ENCODE results near the gene EXOC2.

EXOC2 gene

DNA sequence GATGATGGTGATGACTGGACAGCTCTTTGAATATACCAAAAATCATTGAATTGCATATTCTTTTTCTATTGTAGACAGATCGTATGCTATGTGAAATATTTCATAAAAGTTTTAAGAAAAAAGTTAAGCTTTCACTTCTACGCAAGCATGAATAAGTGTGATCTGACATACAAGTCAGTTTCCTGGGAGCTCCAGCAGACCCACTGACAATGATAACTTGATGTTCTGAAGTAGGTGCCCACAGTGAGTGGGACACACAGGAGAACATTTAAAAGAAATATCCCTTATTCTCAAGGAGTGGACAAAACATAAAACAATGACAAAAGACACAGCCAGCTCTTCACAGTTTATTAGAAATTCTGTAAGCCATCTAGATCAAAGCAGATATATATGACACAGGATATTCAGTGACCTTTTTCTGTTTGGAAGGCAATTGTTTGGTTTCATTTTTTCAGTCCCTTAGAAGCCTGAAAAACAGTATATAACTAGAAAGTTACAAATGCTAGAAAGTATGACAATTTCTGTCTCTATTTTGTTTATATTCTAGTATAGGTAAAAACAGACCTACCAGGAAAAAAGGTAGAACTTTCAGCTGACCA, 200.0 kb downstream of the EXOC2 start:
- no peak for DNase-seq

DNA sequence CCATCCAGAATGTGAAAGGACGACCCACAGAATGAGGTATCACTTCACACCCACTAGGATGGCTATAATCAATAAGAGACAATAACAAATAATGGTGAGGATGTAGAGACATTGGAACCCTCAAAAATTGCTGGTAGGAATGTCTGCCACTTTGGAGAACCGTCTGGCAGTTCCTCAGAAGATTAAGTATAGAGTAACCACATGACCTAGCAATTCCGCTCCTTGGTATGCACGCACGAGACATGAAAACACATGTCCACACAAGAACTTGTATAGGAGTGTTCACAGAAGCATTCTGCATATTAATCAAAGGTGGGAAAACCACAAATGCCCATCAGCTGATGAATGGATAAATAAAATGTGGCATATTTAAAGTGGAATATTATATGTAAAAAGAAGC, 200.8 kb downstream of the EXOC2 start:
- DNase-seq, result no peak

DNA sequence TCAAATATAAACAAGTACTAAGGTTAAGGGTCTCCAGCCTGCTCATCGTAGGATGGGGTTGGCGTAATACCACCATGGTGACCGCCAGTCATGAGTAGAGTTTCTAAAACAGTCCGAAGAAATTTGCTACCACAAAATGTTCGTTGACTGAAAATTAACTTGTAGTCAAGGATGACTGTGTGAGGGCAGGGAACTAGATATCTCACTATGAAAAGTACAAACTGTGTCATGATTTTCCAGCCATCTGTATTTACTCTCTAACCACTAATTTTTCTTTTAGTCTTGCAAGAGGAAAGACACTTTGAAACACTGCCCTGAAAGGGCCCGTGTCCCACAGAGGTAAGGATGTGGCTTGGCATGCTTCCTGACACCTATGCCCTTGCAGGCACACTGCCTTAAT, 201.7 kb downstream of the EXOC2 start:
- no peak for DNase-seq

DNA sequence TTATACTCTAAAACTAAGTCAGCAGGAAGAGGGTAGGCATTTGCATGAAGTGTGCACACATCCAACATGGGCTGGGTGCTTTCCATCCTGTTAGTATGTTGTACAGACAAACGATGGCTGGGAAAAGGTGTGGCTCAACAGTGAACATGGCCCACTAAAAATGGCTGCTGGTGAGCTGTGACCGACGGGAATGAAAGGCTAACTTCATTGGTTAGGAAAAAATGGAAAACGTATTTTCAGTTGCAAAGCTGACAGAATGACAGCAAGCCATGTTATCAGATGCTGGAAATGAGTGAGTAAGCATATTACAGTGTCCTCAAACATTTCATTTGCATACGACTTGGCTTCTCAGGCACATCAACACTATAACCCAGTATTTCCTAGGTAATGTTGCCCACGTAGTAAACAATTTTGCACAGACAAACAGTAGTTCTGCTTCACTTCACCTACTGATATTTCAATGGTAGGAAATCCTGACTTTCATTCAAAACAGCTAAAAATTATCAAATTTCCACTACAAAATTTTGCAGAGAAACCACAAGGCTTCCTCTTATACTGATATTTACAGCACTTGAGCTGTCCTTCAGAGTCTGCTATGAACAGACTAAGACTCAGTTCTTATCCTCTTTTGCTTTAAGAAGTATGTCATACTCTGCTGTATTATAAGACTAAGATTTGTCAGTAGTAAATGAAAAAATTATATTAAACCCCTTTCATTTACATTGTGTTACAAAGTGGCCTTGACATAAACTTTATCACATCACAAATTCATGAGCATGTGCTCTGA, 202.5 kb downstream of the EXOC2 start:
- no peak for DNase-seq

DNA sequence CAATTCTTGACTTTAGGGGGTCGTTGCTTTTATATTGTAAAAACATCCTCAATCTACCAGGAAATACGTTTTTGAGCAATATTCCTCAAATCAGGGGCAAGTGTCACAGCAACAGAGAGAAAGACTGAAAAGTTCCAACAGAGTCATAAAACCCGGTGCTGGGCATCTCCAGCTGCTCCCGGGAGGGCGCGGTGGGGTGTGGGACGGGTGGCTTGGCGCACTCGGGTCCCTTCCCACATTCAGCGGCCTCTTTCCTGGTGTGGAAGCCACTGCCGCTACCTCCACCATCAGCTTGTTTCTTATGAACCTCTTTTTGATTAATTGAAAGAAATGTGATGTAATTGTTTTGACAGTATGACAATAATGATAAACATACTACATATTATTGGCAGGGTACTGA, 203.2 kb downstream of the EXOC2 start:
- DNase-seq, result no peak

DNA sequence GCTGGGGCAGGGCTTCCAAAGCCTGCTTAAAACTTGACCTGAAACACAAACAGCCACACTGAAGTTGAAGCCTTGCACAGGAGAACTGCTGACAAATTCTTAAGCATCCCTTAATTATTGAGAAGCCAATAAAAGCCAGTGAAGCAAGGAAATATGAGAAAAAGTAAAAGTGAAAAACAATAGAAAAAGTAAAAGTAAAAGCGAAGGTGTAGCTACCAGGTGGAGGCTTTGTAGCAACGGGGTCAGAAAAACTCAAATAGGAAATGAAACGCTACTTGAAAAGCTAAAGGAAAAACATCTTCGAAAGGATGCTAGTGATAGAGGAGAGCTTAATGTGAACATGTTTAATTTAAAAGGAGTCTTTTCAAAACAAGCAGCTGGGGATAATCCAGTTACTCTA, 203.9 kb downstream of the EXOC2 start:
- no peak for DNase-seq

DNA sequence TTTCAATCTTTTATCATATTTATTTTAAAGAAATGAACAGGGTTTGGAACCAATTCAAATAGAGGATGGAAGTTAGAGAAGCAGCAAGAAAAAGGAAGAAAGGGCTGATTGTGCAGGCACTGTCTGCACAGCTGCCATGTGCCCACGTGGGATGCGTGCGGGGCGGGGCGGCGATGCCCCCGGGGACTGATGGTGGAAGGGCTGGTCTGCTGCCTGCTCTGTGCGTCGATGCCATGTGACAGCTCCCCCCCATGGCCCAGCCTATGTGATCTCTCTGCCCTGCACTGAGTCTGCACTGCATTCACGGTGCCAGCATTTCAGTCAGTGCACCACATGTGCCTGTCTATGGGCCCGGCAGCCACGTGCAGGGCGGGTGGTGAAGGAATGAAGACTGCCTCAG, 205.0 kb downstream of the EXOC2 start:
- no peak for DNase-seq

DNA sequence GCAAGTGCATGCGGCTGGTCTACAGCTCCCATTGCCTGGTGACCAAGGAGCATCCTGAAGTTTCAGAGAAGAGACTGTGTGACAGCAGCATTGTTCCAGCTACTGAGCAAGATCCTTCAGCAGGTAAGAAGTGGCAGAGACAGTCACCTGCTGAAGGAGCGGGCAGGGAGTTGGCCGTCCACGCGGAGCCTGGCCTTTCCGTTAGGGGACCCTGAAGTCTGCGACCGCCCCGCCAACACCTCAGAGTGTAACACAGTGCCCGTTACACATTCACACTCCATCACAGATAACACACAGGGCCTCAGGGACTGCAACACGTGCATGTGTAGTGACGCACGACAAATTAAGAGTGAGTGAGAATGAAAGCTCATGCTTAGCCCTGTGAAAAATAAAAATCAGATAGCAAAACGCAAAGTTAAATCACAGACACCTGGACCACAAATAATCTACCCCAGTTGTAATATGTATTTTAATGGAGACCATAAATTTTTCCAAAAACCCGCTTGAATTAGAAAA, 207.2 kb downstream of the EXOC2 start:
- DNase-seq, result no peak

DNA sequence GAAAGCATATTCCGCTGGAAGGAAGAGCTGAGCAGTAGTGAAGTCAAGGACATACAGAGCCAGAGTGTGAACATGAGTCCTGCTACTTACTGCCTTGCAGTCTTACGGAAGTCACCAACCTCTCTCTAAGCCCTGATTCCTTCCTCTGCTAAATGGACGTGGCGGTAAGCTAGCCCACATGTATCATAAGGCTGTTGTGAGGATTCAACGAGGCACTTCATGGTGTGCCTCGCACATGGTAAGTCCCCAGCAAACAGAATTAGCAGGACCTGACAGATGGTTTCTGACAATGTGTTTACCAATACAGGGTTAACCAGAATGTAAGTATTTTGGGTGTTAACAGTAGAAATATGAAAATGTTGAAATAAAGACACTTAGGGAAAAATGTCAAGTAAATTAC, 208.2 kb downstream of the EXOC2 start:
- DNase-seq, result no peak

DNA sequence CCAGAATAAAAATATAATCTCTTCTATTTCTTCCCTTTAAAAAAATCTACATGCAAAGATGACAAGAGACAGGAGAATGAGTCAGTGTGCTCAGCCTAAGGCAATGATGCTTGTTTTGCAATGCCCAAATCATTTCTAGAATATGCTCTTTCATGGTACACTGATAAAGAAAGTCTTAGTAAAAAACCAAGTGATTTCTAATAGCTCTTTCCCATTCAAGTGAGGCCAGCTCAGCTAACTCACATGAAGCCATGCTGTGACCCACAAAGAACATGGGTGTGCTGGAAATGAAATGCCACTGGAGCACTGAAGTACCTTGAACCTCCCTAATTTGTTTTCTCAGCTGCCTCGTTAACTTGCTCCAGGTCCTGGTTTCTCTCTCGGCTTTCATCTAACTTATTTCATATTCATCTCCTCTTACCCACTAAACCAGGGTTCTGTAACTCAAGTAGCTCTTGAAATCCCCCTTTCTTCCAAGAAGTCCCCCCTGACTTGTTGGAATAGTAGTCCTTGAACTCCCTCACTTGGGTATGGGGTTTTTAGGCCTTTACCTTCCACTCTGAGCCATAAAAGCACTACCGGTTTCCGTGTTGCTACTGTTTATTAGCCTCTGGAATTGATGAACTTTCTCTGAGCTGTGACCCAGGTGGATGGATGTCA, 208.7 kb downstream of the EXOC2 start:
- DNase-seq, result no peak

DNA sequence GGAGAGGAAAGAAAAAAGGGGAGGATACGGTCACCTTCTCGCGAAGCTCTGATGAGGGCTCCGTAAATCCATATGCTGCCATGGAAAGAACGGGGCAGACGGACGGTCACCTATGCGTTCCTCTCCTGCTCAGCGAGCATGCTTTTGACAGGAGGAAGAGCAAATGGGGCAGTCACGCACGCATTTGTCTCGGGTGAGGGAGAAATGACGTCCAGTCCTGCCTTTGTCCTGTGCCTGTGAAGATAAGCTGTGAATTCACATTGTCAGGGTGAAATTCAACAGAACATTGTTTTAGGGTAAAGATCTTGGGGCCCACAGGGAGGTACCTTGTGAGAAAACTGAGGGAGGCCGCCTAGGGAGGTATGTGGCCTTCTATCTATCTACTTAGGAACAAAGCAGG, 217.6 kb downstream of the EXOC2 start:
- DNase-seq, result no peak

DNA sequence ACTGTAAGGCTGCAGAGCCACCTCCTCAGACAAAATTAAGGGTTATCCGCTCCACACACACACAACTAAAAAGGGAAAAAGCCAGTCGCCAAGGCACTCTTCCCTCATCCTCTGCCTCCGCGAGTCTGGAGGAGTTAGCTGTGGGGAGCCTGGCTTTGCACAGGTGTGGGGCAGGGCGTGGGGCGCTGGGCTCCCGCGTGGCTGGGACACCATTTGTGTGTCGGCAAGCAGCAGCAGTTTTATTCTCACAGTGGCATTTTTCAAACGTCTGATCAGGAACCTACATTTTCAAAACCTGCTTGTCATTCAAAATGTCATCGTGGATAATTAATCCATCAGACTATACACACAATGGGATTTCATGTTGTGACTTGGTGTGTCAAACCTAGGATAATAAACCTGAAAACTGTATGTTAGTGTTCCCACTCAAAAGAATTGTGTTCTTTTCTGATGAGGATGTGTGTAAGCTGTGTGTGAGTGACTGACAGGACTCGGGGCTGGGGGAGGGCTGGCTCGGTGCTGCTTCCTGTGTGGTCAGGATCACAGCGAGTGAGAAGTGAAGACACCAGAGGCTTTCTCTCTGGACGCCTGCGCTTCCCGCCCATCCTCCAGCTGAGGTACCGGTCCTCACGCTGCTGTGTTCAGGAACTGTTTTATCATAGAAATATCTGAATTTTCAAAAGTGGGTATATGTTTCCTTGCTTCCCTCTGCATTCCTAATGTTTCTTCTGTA, 218.3 kb downstream of the EXOC2 start:
- no peak for DNase-seq

DNA sequence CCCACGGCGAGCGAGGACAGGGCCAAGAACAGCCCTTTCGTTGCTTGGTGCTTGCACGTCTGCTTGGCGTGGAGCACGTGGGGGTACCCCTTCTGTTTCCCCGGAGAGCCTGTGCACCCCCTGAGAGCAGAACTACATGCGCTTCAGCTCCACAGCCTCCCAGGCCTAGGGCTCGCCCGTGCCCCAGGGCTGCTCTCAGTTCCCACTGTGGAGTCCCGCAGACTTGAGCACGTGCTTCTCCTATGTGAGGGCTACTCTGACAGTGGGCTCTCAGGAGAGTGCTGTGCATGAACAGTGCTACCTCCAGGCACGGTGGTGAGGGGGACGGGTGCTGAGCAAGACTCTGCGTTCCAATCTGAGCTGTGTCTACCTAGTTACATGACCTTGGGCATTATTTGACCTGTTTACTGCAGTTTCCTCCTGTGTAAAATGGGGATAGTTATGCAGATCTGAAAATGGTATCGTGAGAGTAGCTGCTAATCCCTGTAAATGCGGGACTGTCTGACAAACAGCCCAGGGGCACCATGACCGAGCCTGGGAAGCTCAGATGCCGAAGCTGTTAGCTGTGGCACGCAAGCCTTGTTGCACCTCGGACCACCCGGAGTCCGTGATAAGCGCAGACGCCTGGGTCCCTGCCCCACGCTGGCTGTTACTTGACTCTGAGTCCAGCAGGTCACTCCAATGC, 219.0 kb downstream of the EXOC2 start:
- no peak for DNase-seq

DNA sequence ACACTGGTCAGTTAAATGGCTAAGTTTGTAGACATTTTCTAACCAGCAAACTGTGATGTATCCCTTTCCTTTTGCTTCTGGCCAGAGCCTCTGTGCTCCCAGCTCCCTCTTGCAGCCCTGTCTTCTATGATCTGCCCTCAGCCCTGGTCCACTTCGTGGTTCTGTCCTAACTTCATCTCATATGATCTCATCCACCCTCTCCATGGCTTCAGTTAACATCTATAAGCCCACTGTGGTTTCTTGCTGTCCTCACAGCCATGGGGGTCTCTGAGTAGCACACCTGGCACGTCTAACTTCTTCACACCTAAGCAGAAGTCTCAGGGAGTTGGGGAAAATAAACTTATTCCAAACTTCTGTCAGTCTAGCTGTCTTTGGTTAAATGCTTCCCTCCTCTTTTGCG, 219.6 kb downstream of the EXOC2 start:
- no peak for DNase-seq

DNA sequence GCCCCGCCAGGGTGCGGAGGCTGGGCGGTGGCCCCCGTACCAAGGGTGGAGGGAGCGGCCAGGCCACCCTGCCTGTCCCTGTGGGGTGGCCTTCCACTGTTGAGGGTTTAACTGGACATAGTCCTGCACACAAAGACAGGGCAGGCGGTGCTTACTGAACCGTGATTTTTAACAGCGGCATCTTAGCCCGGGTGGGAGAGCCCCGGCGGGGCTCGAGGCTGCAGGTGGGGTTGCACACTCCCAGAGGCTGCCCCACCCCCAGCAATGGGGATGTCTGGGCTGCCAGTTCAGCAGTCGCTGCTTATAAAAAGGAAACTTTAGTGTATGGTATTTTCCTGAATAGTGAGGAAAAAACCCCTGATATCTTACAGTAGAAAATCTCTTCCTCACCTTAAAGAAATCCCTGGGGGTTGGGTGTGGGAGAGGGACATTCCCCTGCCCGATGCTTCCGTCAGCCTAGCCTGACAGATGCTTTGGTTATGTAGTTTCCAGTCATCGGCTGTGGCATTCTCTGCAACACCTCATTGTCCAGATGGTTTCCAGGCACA, 222.0 kb downstream of the EXOC2 start:
- no peak for DNase-seq

DNA sequence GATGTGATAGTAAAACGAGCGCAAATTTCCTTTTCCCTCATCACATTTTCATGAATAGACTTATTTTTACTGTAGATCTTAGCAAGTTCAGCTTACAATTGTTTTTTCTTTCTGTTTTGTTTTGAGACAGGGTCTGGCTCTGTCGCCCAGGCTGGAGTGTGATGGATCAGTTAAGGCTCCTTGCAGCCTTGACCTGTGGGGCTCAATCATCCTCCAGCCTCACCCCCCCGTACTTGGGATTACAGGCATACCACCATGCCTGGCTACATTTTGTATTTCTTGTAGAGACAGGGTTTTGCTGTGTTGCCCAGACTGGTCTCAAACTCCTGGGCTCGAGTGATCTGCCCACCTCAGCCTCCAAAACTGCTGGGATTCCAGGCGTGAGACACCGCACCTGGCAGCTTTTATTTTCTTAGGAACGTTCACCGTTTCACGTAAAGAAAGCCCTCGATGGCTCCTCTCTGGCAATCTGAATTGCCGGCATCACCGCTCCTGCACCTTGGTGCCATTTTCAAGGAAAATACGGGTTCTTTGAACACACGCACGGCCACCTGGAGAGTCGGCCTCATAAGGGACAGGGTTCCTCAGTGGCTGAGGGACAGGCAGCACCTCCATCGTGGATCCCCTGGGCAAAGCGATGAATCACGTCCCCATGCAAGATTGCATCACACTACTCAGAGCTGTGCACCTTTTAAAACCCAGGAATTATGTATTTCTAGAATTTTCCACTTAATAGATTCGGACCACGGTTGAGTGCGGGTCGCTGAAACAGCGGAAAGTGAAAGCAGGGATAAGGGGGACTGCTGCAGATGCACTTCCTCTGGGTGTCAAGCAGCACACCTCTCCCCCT, 222.7 kb downstream of the EXOC2 start:
- DNase-seq, result no peak

DNA sequence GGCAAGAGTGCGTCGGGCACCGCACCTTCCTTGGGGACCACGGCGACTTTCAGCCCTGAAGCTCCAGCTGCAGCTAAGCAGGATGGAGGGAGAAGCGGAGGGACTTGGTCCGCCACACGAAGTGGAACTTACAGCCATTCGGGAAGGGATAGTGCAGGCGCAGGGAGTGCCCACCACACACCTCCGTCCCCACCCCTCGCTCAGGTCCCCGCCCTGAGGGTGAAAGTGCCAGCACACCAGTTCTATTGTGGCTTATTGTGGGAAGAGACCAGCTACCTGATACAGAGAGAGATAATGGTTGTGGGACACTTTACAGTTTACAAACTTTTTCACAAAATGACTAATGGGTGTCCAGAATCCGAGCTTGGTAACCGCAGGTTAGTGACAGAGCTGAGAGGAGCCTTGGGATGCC, 225.3 kb downstream of the EXOC2 start:
- no peak for DNase-seq

DNA sequence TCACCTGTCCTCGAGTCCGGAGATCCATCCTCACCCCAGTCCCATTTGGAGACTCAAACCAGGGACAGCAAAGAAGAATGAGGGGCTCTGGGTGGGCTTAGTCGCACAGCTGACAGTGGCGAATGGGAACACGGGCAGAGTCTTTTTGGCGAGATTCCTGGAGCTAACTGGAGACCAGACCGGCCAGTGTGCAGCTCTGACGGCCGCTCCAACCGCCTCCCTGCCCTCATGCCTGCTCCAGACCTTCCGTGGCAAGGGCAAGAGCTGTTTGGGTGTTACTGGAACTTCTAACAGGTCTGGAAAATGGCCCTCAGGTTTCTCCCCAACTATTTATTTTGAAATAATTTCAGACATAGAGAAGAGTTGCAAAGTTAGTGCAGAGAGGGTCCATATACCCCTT, 225.8 kb downstream of the EXOC2 start:
- no peak for DNase-seq

DNA sequence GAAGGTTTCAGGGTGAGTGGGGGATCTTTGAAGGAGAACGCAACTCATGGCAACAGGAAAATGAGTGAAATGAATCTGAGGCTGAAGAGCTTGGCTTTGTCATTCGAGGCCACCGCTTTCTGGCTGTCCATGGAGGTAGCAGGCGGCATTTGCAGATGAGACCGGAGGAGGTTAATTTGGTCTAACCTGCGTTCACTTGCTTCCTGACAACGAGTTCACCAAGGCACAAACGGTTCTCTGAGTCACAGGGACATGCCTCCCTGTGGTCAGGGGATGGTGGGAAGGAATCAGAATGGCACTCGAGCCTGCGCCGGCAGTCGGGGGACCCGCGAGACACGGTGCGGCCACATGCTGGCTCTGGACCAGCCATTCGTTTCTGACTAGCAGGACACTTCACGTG, 226.4 kb downstream of the EXOC2 start:
- DNase-seq, result no peak

DNA sequence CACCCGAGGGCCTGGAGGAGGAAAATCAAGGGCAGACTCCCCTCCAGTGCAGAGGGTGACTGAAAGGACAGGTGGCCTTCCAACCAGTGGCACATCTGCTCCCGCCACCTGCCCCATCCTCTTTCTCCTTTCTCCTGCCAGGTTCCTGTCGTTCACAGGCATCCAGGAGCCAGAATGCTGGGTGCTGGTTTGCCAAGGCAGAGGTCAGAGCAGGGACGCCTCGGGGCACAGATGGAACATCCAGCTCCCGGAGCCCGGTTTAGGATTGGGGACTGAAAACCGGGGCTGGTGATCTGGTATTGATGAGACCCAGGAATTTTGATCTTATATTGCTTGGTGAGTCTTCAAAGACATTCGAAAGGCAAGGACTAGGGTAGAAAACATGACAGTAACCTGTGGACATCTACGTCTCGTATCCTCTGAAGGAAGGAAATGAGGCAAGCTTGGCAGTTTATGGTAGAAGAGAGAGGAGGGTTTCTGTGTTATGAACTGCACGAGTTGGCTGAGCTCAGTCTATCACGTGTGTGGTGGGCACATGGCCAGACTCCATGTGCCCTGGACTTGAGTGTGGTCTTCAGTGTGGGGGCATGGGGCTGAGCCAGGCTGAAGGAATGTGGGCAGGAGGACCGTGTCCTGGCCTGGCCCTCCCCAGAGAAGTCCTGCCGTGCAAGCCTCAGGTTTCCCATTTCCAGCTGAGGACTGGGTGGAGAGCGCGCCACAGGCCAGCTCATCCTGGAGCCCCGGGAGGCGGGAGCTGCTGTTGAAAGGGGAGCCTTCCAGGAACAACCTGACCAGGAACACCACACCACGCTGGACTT, 227.2 kb downstream of the EXOC2 start:
- no peak for DNase-seq

DNA sequence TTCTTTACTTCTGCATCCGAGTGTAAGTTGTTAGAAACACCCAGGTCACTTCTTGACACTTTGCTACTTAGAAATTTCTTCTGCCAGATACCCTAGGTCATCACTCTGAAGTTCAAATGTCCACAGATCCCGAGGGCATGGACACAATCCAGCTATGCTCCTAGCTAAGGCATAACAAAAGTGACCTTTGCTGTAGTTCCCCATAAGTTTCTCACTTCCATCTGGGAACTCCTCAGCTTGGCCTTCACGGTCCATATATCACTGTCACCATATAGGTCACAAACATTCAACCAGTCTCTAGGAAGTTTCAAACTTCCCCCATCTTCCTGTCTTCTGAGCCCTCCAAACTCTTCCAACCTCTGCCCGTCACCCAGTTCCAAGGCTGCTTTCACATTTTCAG, 236.1 kb downstream of the EXOC2 start:
- no peak for DNase-seq

Data from NCI-H2081 (cell line).